IPS-NIHi11 (cell line): ENCODE measurements around the gene KRT25.

Experiments used
- DNase-seq: peaks from one replicate; pipeline ENCODE4 v3.0.0; 2012; ENCODE audit warnings: mixed read lengths, low spot score

KRT25 gene

GRCh38 chr17:40755231-40755630, at the start of gene KRT25:
Gene KRT25 (minus strand): TSS chr17:40755331. CDS start chr17:40755271, 60 bp downstream.
- DNase-seq: no peak

DNA sequence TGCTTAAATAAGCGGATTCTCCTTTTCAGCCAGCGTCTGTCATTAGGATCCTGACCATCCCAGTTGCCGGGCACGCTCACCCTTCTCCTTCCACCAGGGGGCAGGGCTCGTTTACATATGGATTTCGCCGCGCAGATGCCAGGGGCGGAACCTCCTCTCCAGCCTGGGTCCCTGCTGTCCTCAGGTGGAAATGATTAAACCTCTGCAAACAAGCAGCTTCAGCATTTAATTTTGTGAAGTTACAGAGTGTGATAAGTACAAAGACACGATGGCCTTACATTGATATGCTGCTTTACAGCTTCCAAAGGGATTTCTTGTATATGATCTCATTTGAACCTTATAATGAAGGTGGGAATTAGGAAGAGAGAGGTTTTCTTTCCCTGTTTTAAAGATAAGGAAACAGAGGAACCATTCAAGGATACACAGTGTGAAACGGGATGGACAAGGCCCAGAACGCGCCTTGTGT, 48.5 kb upstream of the KRT25 start:
- DNase-seq: peak; percentile 87

- DNase-seq: no peak
Observed at GRCh38 chr17:40801157-40801556, 46.0 kb upstream of the KRT25 start.

- no peak for DNase-seq
Observed at GRCh38 chr17:40800381-40800780, 45.2 kb upstream of the KRT25 start.

DNA sequence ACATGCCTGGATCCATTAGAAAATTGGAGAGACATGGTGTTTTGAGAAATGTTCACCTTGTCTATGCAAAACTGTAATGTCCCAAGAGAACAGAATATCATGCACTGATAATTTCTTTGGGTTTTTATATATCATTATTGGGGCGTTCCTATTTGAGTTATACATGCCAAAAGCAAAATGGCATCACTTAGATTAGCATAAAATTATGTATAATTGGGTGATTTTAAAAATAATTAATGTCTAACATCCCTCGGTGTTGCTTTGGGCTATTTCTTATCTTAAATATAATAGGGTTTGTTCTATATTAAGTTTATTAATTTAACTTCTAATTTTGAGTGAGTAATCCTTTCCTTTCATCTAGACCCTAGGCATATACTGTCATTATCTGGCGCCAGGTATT, 44.7 kb upstream of the KRT25 start, which contains the start of gene KRT28:
TSS of gene KRT28 (minus strand) at position 101 of the 400 bp plus-strand sequence. CDS start at position 35, 66 bp downstream.
- DNase-seq: no peak

DNA sequence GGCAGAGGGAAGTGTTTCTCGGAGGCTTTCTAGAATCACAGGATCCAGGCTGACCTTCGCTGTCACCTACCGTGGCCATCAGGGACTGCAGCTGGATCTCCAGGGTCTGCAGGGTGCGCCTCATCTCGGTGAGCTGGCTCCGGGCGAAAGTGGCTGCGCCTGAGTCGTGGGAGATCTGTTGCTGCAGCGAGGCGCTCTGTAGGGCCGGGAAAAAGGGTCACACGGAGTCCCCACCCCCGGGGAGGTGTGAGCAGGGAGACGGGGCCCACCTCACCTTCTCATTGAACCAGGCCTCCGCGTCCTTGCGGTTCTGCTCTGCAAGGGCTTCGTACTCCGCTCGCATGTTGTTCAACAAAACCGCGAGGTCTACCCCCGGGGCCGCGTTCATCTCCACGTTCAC, 41.7 kb upstream of the KRT25 start:
- DNase-seq: no peak

DNA sequence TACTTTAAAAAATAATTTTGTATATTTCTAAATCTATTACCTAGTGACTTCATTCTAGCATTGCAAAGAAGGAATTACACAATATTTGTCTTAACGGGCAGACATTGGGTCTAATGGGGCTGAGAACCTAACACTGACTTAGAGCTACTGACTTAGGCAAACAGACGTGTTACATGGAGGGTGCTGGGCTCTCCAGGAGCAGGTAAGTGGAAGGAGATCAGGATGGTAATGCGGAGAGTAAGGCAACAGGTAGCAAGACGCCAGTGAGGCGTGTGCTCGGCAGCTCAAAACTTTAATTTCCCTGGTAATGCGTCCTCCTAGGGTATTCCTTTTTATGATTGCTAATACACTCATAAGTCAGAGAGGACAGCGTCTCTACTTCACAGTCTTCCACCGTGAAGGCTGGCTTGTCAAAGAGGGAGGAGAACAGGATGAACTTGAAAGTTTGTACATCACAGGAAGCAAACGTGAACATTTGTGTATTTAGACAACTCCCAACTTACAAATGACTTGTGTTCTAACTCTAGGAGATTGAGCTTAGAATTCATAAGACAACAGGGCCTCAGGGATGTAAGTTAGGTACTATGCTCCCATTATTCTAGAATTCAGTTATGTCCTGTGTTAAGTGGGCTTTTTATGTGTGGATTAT, 40.0 kb upstream of the KRT25 start:
- DNase-seq: no peak

- DNase-seq: no peak
Observed at GRCh38 chr17:40794466-40794865, 39.3 kb upstream of the KRT25 start.

DNA sequence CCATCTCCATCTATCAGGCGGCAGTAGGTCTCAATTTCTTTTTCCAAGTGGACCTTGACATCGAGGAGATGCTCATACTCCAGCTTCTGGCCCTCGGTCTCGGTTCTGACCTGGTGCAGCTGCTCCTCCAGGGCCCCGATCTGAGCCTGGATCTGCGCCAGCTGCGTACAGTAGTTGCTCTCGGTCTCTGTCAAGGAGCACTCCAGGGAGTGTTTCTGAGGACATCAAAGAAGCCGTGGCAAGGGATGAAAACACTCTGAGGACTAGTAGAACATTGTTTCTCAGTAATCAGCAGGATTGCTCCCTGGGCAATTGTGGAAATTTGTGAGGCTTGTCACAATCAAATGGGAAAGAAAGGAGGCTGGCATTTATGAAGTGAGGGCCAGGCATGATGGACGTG, 38.7 kb upstream of the KRT25 start:
- no peak for DNase-seq

DNA sequence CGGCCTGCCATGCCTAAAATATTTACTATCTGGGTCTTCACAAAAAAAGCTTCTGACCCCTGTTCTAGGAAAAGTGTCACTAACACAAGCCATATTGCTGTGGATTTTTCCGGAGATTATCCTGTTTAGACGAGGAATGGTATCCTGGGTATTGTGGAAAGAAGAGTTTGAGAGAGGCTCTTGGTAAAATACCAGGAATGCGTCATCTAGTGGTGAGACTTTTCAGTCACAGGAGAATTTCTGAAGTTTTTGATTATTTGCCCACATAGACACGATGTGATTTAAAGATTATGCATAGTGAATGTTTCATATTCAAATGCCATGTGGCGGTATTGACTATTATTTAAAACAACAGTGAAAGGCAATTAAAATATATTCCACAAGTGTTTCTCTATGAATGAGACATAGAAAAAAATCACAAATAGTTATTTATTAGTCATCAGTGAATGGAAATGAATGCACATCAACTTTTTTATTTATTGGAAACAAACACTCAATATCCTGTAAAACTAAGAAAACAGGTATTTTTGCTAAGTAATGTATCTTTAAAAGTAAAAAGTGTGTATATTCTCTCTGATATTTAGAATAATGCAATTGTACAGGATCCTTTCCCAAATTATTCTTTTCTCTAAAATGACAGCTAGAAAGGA, 36.8 kb upstream of the KRT25 start:
- DNase-seq: peak; percentile 26

GRCh38 chr17:40791111-40791510, 36.0 kb upstream of the KRT25 start:
- DNase-seq: no peak

DNA sequence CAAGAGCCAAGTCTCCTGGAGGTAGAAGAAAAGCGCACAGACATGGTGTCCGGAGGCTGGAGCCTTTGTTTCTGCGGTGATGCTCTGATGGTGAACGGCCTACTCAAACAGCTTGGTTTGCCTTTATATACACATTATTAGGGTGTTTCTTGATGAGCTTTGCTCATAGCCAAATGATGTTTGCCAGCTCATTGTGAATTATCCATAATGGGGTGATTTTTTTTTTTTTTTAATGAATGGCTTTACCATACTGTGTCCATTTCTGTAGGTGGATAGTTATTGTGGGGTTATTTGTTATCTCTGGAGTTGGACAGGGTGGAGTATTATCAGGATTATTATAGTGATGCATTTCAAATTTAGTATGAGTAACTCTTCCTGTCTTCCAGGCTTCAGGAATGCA, 27.3 kb upstream of the KRT25 start, which contains the start of gene KRT27:
TSS of gene KRT27 (minus strand) at position 101 of the 400 bp plus-strand sequence. CDS start at position 44, 57 bp downstream.
- no peak for DNase-seq

DNA sequence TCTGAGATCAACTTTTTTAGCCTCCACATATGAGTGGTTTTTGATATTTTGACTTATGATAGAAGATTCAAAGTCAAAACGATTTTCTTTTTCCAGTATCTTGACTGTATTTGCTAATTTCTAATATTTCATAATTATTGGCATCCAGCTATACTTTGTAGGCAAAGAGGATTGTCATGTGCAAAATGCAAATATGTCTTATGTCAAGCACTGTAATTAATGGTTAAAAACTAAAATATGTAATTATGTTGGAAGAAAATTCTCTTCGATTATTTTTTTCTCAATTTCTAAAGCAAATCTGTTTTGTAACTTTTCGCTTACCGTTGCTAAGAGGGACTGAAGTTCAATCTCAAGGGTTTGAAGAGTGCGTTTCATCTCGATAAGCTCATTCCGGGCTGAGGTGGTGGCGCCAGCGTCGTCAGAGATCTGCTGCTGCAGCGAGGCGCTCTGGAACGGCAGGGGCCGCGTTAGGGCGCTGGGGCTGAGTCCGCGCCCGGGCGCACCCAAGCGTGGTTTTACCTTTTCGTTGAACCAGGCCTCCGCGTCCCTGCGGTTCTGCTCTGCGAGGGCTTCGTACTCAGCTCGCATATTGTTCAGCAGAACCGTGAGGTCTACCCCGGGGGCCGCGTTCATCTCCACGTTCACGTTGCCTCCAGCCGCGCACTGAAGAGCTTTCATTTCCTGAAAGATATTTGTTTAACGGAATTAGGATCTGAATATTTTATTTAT, 24.2 kb upstream of the KRT25 start:
- peak; percentile 48 for DNase-seq

GRCh38 chr17:40778461-40778860, 23.3 kb upstream of the KRT25 start:
- DNase-seq: no peak

DNA sequence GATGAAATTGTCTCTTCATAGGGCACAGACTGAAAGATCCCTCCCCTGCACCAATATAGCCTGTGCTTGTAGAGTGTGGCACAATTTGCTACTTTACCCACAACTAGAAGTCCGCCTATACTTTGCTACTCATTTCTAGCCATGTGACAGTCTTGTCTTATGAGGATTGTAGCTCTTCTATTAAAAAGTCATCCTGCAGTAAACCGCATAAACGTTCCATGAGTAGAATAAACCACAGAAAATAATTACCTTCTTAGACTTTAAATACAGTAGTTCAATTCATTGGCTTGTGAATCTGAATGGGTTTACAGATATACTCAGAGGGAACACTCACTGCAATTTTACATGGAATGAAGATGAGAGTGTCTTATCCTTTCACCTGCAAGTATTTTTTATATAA, 22.8 kb upstream of the KRT25 start:
- no peak for DNase-seq

GRCh38 chr17:40777459-40777858, 22.3 kb upstream of the KRT25 start:
- DNase-seq: no peak

DNA sequence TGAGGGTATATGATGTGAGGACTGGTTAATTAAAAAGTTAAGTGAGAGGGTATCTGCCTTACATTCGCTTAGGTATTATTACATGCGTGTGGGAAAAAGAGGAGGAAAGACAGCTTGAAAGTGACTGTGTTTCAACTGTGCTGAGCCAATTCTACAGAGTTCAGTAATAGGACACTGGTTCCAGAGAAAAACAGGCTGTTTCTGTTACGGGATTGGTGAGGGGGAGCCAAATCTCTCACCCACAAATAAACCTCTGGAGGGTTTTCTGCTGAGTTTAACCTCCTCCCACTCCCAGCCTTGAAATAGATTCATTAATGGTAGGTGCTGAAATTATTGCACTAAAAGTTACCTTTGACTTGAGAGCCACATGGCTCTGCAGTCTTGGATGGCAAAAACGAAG, 20.8 kb upstream of the KRT25 start:
- DNase-seq: no peak

- DNase-seq: no peak
Observed at GRCh38 chr17:40772101-40772500, 17.0 kb upstream of the KRT25 start, which contains the start of gene KRT26. Gene KRT26 (minus strand): TSS chr17:40772201. CDS start chr17:40772113, 88 bp downstream.

DNA sequence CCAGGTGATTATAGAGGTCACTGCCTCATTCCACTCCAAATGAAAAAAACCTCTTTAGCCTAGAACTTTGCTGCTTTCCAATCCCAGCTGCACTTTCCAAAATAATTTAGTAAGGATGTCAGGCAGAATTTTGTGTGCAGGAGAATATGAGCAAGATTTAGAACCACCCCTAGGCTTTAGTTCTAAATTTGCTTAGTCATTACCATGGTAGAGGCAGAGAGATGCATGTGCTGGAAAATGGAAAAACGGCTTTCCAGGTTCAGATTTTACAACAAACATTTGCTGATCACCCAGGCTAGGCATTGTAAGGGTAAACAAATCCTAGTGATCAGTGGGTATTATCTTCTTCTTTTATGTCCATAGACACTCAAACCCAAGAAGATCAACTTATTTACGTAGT, 10.5 kb upstream of the KRT25 start:
- no peak for DNase-seq

DNA sequence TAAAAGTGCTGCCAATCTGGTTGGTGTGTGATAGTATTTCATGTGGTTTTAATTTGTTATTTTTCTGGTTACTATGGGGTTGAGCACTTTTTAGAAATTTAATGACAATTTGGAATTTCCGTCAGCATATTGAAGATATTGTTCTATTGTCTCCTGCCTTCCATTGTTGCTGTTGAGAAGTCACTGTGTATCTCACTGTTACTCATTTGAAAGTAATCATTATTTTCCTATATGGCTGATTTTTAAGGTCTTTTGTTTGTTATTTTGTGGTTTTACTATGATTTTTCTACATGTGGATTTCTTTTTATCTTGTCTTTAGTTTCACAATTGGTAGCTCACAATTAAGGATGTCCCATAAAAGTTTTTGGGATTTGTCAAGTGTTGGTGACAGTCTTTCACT, 8.6 kb upstream of the KRT25 start:
- no peak for DNase-seq

- DNase-seq: no peak
Observed at GRCh38 chr17:40760105-40761016, 5.2 kb upstream of the KRT25 start.

- no peak for DNase-seq
Observed at GRCh38 chr17:40753804-40754203, 1.3 kb downstream of the KRT25 start.
